K562 (cell line): ENCODE data around the gene CLCNKB. TPM values are rescaled to one million over a fixed set of nuclear protein-coding genes. Genes with fewer than 3 reads are reported as not detected.

Experiments used
- ATAC-seq: fragments of 200-7000 bp; cut with Tn5 transposase; 3 replicates; pipeline ENCODE4 v1.9.1; 2020; ENCODE audit warnings: moderate library complexity
- BruUV-seq: library from RNA; stranded (reverse); fragments of 400-500 nt; replicated peaks from 2 replicates; lab custom pipeline; 2021; lab: Mats Ljungman, UMichigan
- CTCF ChIA-PET: fragments of 300-600 bp; formaldehyde crosslinking; extraction: SDS; loops from one replicate; lab custom pipeline; 2021; ENCODE audit warnings: low intra/inter-chr PET ratio; lab: Yijun Ruan, JAX
- POLR2A ChIA-PET: fragments of 300-600, 350-650 bp; sonication (Branson Sonifier 250); formaldehyde crosslinking; extraction: SDS; loops from one replicate; lab custom pipeline; 2021; ENCODE audit warnings: antibody characterized with exemption, inconsistent platforms; lab: Yijun Ruan, JAX
- DNase-seq, 4 experiments: peaks; one replicate each; pipeline versions ENCODE4 v3.0.0 to v3.0.0-alpha.2; 2011 to 2018; ENCODE audit warnings: low spot score in 3 of 4, mixed read lengths in 3 of 4; ENCODE audit errors: extremely low read depth in 1 of 4
- FAIRE-seq: peaks from 2 replicates; lab custom pipeline; 2011; peaks lifted over from hg19 to GRCh38; lab: Jason Lieb, UNC
- H2AFZ ChIP-seq: 2 replicates; pipeline ENCODE4 v1.6.0; 2011; ENCODE audit warnings: low read depth, low read length, control low read depth, inconsistent platforms
- H3K27ac ChIP-seq: fragments of 200-600 bp; 3 replicates; pipeline ENCODE4 v1.8.0; 2011; ENCODE audit warnings: low read depth, mild to moderate bottlenecking, control low read depth, inconsistent platforms, low read length, moderate library complexity, mixed read lengths; ENCODE audit errors: extremely low read depth
- H3K27me3 ChIP-seq, 2 experiments: fragments of 300-600 bp in 1 of 2; 2 replicates in 1 of 2; 3 replicates in 1 of 2; pipeline versions ENCODE4 v1.6.0 to v1.8.0; 2011; ENCODE audit warnings: inconsistent platforms in 2 of 2, low read length in 2 of 2, mild to moderate bottlenecking in 1 of 2, mixed read lengths in 1 of 2, moderate library complexity in 1 of 2; ENCODE audit not compliant: control insufficient read depth in 2 of 2, insufficient read depth in 2 of 2
- H3K36me3 ChIP-seq: fragments of 300-600 bp; 3 replicates; pipeline ENCODE4 v1.8.0; 2011; ENCODE audit warnings: mild to moderate bottlenecking, low read length, inconsistent platforms; ENCODE audit not compliant: control insufficient read depth, insufficient read depth
- H3K4me1 ChIP-seq, 2 experiments: fragments of 200-600 bp in 1 of 2; replicated peaks in 1 of 2; 2 replicates in 1 of 2; 3 replicates in 1 of 2; pipeline versions ENCODE4 v1.5.1 to v1.8.0; 2011; ENCODE audit warnings: inconsistent platforms in 2 of 2, low read length in 2 of 2, mild to moderate bottlenecking in 1 of 2, mixed read lengths in 1 of 2, moderate library complexity in 1 of 2; ENCODE audit not compliant: control insufficient read depth in 2 of 2, insufficient read depth in 2 of 2
- H3K4me2 ChIP-seq: 2 replicates; pipeline ENCODE4 v1.6.1; 2011; ENCODE audit warnings: low read length, control low read depth, inconsistent platforms, mixed read lengths; ENCODE audit not compliant: insufficient read depth
- H3K4me3 ChIP-seq: fragments of 200-600 bp; sonication (generic), shearing (Covaris generic); 2 replicates; pipeline ENCODE4 v1.5.1; 2016; ENCODE audit warnings: control low read depth, inconsistent platforms
- H3K79me2 ChIP-seq: fragments of 200-600 bp; 3 replicates; pipeline ENCODE4 v1.8.0; 2011; ENCODE audit warnings: low read length, inconsistent platforms; ENCODE audit not compliant: control insufficient read depth, insufficient read depth
- H3K9ac ChIP-seq, 2 experiments: 2 replicates each; pipeline versions ENCODE4 v1.6.0 to v1.6.1; 2011; ENCODE audit warnings: low read depth in 2 of 2, low read length in 2 of 2, control low read depth in 1 of 2, inconsistent platforms in 1 of 2, mild to moderate bottlenecking in 1 of 2, mixed read lengths in 1 of 2; ENCODE audit not compliant: insufficient read depth in 1 of 2
- H3K9me1 ChIP-seq: one replicate; pipeline ENCODE4 v1.6.0; 2011; ENCODE audit warnings: inconsistent platforms, mild to moderate bottlenecking, low read length, moderate library complexity; ENCODE audit not compliant: control insufficient read depth, insufficient read depth
- H3K9me3 ChIP-seq: replicated peaks from 2 replicates; pipeline ENCODE4 v1.5.1; 2011; ENCODE audit warnings: low read depth, low read length, inconsistent platforms; ENCODE audit not compliant: control insufficient read depth, insufficient read depth
- H4K20me1 ChIP-seq: replicated peaks from 2 replicates; pipeline ENCODE4 v1.6.1; 2011; ENCODE audit warnings: low read length, inconsistent platforms, mixed read lengths; ENCODE audit not compliant: control insufficient read depth, insufficient read depth
- EWSR1 ChIP-seq: fragments of 450-650 bp; IDR thresholded peaks from 2 replicates; pipeline ENCODE4 v1.6.1; 2018; ENCODE audit warnings: borderline replicate concordance, mild to moderate bottlenecking, low read depth, moderate library complexity; ENCODE audit not compliant: partially characterized antibody
- FOS ChIP-seq: IDR thresholded peaks from 3 replicates; pipeline ENCODE4 v1.6.1; 2011; ENCODE audit not compliant: insufficient read length; ENCODE audit errors: extremely low read depth
- NCOA2 ChIP-seq, 2 experiments: fragments of 450-650 bp; IDR thresholded peaks; 2 replicates each; pipeline ENCODE4 v1.6.1; 2018; ENCODE audit warnings: mild to moderate bottlenecking in 2 of 2, moderate library complexity in 1 of 2; ENCODE audit not compliant: partially characterized antibody in 2 of 2
- NR0B1 ChIP-seq: fragments of 450-650 bp; IDR thresholded peaks from one replicate; pipeline ENCODE4 v1.6.1; 2018; ENCODE audit warnings: mild to moderate bottlenecking, moderate library complexity; ENCODE audit not compliant: partially characterized antibody
- RBM15 ChIP-seq: fragments of 200-400 bp; formaldehyde crosslinking; IDR thresholded peaks from 2 replicates; pipeline ENCODE4 v1.6.1; 2018; ENCODE audit warnings: mild to moderate bottlenecking, low read length, moderate library complexity; ENCODE audit not compliant: insufficient read depth
- SAP30 ChIP-seq: fragments of 200-600 bp; sonication (generic); IDR thresholded peaks from 2 replicates; pipeline ENCODE4 v1.6.1; 2012; ENCODE audit warnings: borderline replicate concordance, low read depth, mild to moderate bottlenecking, moderate library complexity, low read length, control low read depth, inconsistent platforms; ENCODE audit not compliant: insufficient read depth, poor library complexity, severe bottlenecking
- SMAD1 ChIP-seq: fragments of 150-350 bp; IDR thresholded peaks from 2 replicates; pipeline ENCODE4 v1.6.1; 2014; ENCODE audit warnings: low read length, low read depth; ENCODE audit not compliant: partially characterized antibody
- ZNF212 ChIP-seq: fragments of 450-650 bp; formaldehyde crosslinking; IDR thresholded peaks from 2 replicates; pipeline ENCODE4 v1.4.0; 2020; ENCODE audit warnings: mild to moderate bottlenecking
- ZNF280B ChIP-seq: fragments of 250-450 bp; sonication (Bioruptor Pico); IDR thresholded peaks from 2 replicates; pipeline ENCODE4 v1.5.1; 2021; ENCODE audit warnings: mild to moderate bottlenecking
- ZNF384 ChIP-seq: IDR thresholded peaks from 2 replicates; pipeline ENCODE4 v1.6.1; 2012; ENCODE audit warnings: low read depth, low read length, improper control_type of control experiment
- ZNF77 ChIP-seq: fragments of 250-450 bp; sonication (Bioruptor Pico); IDR thresholded peaks from 2 replicates; pipeline ENCODE4 v1.5.0; 2020
- WGBS: fragments of 100-300 bp; shearing (Covaris generic); methylation state at CpG from one replicate; pipeline ENCODE4 v1.1.6; 2016; ENCODE audit warnings: low coverage, mixed read lengths; ENCODE audit not compliant: insufficient coverage; ENCODE audit errors: missing lambda C conversion rate; 5-methylcytosine and 5-hydroxymethylcytosine counted together
- in situ Hi-C: fragments of 300-500 bp; cut with MboI; formaldehyde crosslinking; loops from 4 replicates; pipeline ENCODE4 v1.15.0; 2018; ENCODE audit warnings: inconsistent platforms, mixed read lengths
- intact Hi-C: fragments of 100-400 bp; cut with micrococcal nuclease; formaldehyde crosslinking; loops from 2 replicates; pipeline ENCODE4 v1.14.2; 2022
- polyA plus RNA-seq, 8 experiments: library from polyadenylated mRNA; depleted of rRNA in 4 of 8; stranded (reverse) in 5 of 8; unstranded in 3 of 8; fragments of >200 nt; fragmentation: Nextera tagmentation in 2 of 8; fragmentation: Illumina TruSeq in 1 of 8; extraction: Ambion mirVana in 2 of 8; extraction: Trizol in 1 of 8; gene quantifications; 2 replicates each; pipeline versions ENCODE4 v1.2.1 to v1.2.3, GENCODE V29; 2011 to 2014; ENCODE audit warnings: inconsistent platforms in 1 of 8, missing spikeins in 1 of 8
- total RNA-seq, 7 experiments: library from RNA; depleted of rRNA in 6 of 7; stranded (reverse); fragments of >200 nt in 6 of 7; fragmentation: Illumina TruSeq in 2 of 7; extraction: Trizol in 2 of 7; gene quantifications; 2 replicates each; pipeline versions ENCODE4 v1.2.1 to v1.2.3, GENCODE V29; 2011 to 2021; ENCODE audit warnings: low replicate concordance in 1 of 7

CLCNKB gene
- total and polyA plus RNA-seq, 9 of the 15 experiments (the other 6 are each of a cell fraction or from before 2014, with no cell fraction given), result 0.08 to 1.7 (median 0.64) TPM

- H3K9me3 ChIP-seq, result no peaks in the 10 kb centered on the region
- ATAC-seq (no peak), FAIRE-seq (no peak), DNase-seq (no peak)
- 63% methylated on average over 9 of the region's 9 CpGs for WGBS
- in situ Hi-C loops (loop anchor here (5.0 kb wide), 3 partner anchors 106 to 281 kb away; no protein-coding TSS in a partner anchor), intact Hi-C loops (loop anchor here (1.0 to 5.0 kb wide), 4 partner anchors 71 to 286 kb away; partner anchors contain the start of gene SZRD1)
- no peaks in the 10 kb centered on the region for H3K79me2 ChIP-seq
- CTCF ChIA-PET, result interaction anchor here (0.6 to 9.0 kb wide), 6 partner anchors 40 to 282 kb away, joined by 3 to 208 read pairs (median 4); no protein-coding TSS in a partner anchor
- H3K9me1 ChIP-seq, result no peaks in the 10 kb centered on the region
- TF ChIP-seq ZNF212 (CRISPR knock-in tag), result no peak
- no peak for TF ChIP-seq ZNF77
- no peak for TF ChIP-seq ZNF280B (CRISPR knock-in tag)
- no peak for TF ChIP-seq EWSR1
- TF ChIP-seq SAP30, result no peak
- TF ChIP-seq SMAD1, result no peak
- TF ChIP-seq RBM15, result no peak
- TF ChIP-seq ZNF384, result no peak
- TF ChIP-seq NCOA2 (IDR thresholded peaks at IDR 0.05; ENCODE audit: partially characterized antibody in 2 of 2), result no peak
- TF ChIP-seq NR0B1, result no peak
- no peak for TF ChIP-seq FOS
- no TSS peak for BruUV-seq
- H3K4me3 ChIP-seq, result no peak overlapping the region
- no peaks in the 10 kb centered on the region for H3K36me3 ChIP-seq
- no peak overlapping the region for H3K27ac ChIP-seq
- no peak overlapping the region for H2AFZ ChIP-seq
- peaks cover 6 to 23% of the 10 kb centered on the region in 2 experiments; a peak in 4 of 5 replicates for H3K4me1 ChIP-seq
- H3K4me2 ChIP-seq, result no peak overlapping the region
- no peaks in the 10 kb centered on the region for H4K20me1 ChIP-seq
- H3K9ac ChIP-seq, result peak overlapping the region in 1 of 2 experiments; percentile 8; a peak in 1 of 4 replicates
- H3K27me3 ChIP-seq, result no peaks in the 10 kb centered on the region; a peak in 1 of 5 replicates
- POLR2A ChIA-PET, result interaction anchor here (0.6 to 1.6 kb wide), 4 partner anchors 93 to 521 kb away, joined by 3 to 4 read pairs (median 4); no protein-coding TSS in a partner anchor
These were observed 38.1 kb downstream of the CLCNKB start for GRCh38 chr1:16081636-16082035.
